WERI-Rb-1 (cell line): ENCODE measurements around the gene DHH.
"Not testable (repeated sequence)": the region's sequence is repeated elsewhere in the genome, so short reads cannot be mapped to it uniquely, and the experiment has no call there.

Experiments used
- DNase-seq: peaks from one replicate; pipeline ENCODE4 v3.0.0-alpha.2; 2020
- H3K27ac ChIP-seq: fragments of 250-450 bp; sonication (Bioruptor Pico); 2 replicates; pipeline ENCODE4 v1.5.1; 2020; ENCODE audit warnings: mild to moderate bottlenecking, moderate library complexity
- H3K27me3 ChIP-seq: fragments of 250-450 bp; sonication (Bioruptor Pico); 2 replicates; pipeline ENCODE4 v1.5.1; 2021; ENCODE audit warnings: mild to moderate bottlenecking, low read depth, moderate library complexity; ENCODE audit not compliant: insufficient read depth, severe bottlenecking
- H3K36me3 ChIP-seq: fragments of 250-450 bp; sonication (Bioruptor Pico); 2 replicates; pipeline ENCODE4 v1.5.1; 2020; ENCODE audit warnings: mild to moderate bottlenecking, moderate library complexity
- H3K4me3 ChIP-seq: 2 replicates; pipeline ENCODE4 v1.5.1; 2011; ENCODE audit warnings: low read depth, mild to moderate bottlenecking, control low read depth, low read length
- H3K9me3 ChIP-seq: fragments of 250-450 bp; sonication (Bioruptor Pico); 2 replicates; pipeline ENCODE4 v1.5.1; 2021; ENCODE audit warnings: mild to moderate bottlenecking, moderate library complexity; ENCODE audit not compliant: severe bottlenecking
- CTCF ChIP-seq: IDR thresholded peaks from 2 replicates; pipeline ENCODE4 v1.5.1; 2011; ENCODE audit warnings: low read depth, mild to moderate bottlenecking, control low read depth, inconsistent platforms, low read length

Gene DHH

GRCh38 chr12:49094160-49094974 is at the start of gene DHH:
Gene DHH (minus strand): TSS chr12:49094801. CDS start chr12:49094512, 289 bp downstream.
- peak within 1 kb of the TSS; percentile 30 for H3K4me3 ChIP-seq
- TF ChIP-seq CTCF = no peak
- DNase-seq = peak; percentile 60

GRCh38 chr12:49144384-49144783 is 49.8 kb upstream of the DHH start:
- H3K27me3 ChIP-seq = no peaks in the 10 kb centered on the region
- no peak overlapping the region for H3K27ac ChIP-seq
- no peaks in the 10 kb centered on the region for H3K36me3 ChIP-seq
- no peak overlapping the region for H3K4me3 ChIP-seq
- no peak for TF ChIP-seq CTCF
- no peaks in the 10 kb centered on the region for H3K9me3 ChIP-seq
- no peak for DNase-seq

More at GRCh38 chr12:49094160-49094974, at the start of gene DHH:
- Histone ChIP-seq H3K27ac (no peak within 1 kb of the TSS), H3K9me3 (no peaks in the 10 kb centered on the region), H3K36me3 (peaks cover 13% of the 10 kb centered on the region), H3K27me3 (peaks cover 41% of the 10 kb centered on the region)

GRCh38 chr12:49138999-49139398 is 44.4 kb upstream of the DHH start:
- Histone ChIP-seq H3K27me3 (no peaks in the 10 kb centered on the region), H3K27ac (no peak overlapping the region), H3K9me3 (no peaks in the 10 kb centered on the region), H3K4me3 (no peak overlapping the region), H3K36me3 (no peaks in the 10 kb centered on the region)
- DNase-seq = no peak
- TF ChIP-seq CTCF = no peak

- H3K9me3 ChIP-seq = no peaks in the 10 kb centered on the region
- no peak overlapping the region for H3K27ac ChIP-seq
- H3K27me3 ChIP-seq = no peaks in the 10 kb centered on the region
- no peak overlapping the region for H3K4me3 ChIP-seq
- no peak for TF ChIP-seq CTCF
- no peaks in the 10 kb centered on the region for H3K36me3 ChIP-seq
- no peak for DNase-seq
Measured at GRCh38 chr12:49138587-49138986, 44.0 kb upstream of the DHH start.

GRCh38 chr12:49137476-49137875 is 42.9 kb upstream of the DHH start:
- H3K4me3 ChIP-seq = no peak overlapping the region
- H3K9me3 ChIP-seq = no peaks in the 10 kb centered on the region
- no peak overlapping the region for H3K27ac ChIP-seq
- H3K36me3 ChIP-seq = no peaks in the 10 kb centered on the region
- no peak for DNase-seq
- H3K27me3 ChIP-seq = no peaks in the 10 kb centered on the region
- no peak for TF ChIP-seq CTCF

GRCh38 chr12:49136997-49137396 is 42.4 kb upstream of the DHH start:
- not testable (repeated sequence) for H3K27me3 ChIP-seq, H3K27ac ChIP-seq, DNase-seq, H3K9me3 ChIP-seq, H3K4me3 ChIP-seq, H3K36me3 ChIP-seq
